PC-9 (cell line): ENCODE data around the gene CAPN5.

Experiments
- CTCF ChIP-seq: fragments of 200-600 bp; sonication (generic); conservative IDR thresholded peaks from 2 replicates; pipeline ENCODE4 v1.6.1; 2017; ENCODE audit warnings: mixed run types, antibody characterized with exemption, mild to moderate bottlenecking, moderate library complexity
- EZH2 ChIP-seq: fragments of 200-600 bp; sonication (generic); IDR thresholded peaks from 2 replicates; pipeline ENCODE4 v1.8.0; 2017; ENCODE audit warnings: antibody characterized with exemption, low read depth

DNA sequence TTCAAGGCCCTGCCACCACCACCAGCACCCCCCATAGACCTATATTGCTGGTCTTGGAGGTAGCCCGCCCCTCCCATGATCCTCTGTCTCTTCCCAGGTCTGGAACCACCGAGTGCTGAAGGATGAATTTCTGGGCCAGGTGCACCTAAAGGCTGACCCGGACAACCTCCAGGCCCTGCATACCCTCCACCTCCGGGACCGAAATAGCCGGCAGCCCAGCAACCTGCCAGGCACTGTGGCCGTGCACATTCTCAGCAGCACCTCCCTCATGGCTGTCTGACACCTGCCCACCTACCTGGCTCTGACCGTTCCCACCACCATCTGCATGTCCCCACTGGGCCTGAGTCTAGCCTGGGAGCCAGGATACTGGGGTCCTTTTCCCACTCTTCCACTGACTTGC is 56.8 kb downstream of the CAPN5 start:
- TF ChIP-seq EZH2: no peak
- no peak for TF ChIP-seq CTCF
